GM12878 (cell line): Measurements from ENCODE around the gene CACNA2D4. TPM values are rescaled to one million over a fixed set of nuclear protein-coding genes. Genes with fewer than 3 reads are reported as not detected.

Source experiments
- ATAC-seq: fragments of 200-7000 bp; cut with Tn5 transposase; 3 replicates; pipeline ENCODE4 v1.9.1; 2020; ENCODE audit warnings: mild to moderate bottlenecking, moderate library complexity
- BruUV-seq: library from RNA; stranded (reverse); fragments of 400-500 nt; replicated peaks from 2 replicates; lab custom pipeline; 2021; lab: Mats Ljungman, UMichigan
- CTCF ChIA-PET: fragments of 300-600 bp; sonication (Branson Sonifier 250); formaldehyde crosslinking; extraction: SDS; loops from one replicate; lab custom pipeline; 2021; ENCODE audit warnings: inconsistent platforms; lab: Yijun Ruan, JAX
- POLR2A ChIA-PET: fragments of 350-600 bp; formaldehyde crosslinking; extraction: SDS; loops from one replicate; lab custom pipeline; 2021; ENCODE audit warnings: inconsistent platforms; lab: Charles Lee
- RAD21 ChIA-PET: fragments of 300-600 bp; sonication (Branson Sonifier 250); formaldehyde crosslinking; loops from one replicate; lab custom pipeline; 2023; ENCODE audit warnings: antibody characterized with exemption; ENCODE audit not compliant: unreplicated experiment; lab: Charles Lee
- SMC1A ChIA-PET: fragments of 300-600 bp; sonication (Branson Sonifier 250); formaldehyde crosslinking; loops from one replicate; lab custom pipeline; 2023; ENCODE audit not compliant: unreplicated experiment, uncharacterized antibody; lab: Charles Lee
- DNase-seq: peaks from one replicate; pipeline ENCODE4 v3.0.0-alpha.2; 2011; ENCODE audit warnings: low read depth, low spot score
- FAIRE-seq: peaks from 3 replicates; lab custom pipeline; 2011; peaks lifted over from hg19 to GRCh38; lab: Jason Lieb, UNC
- H2AFZ ChIP-seq: 2 replicates; pipeline ENCODE4 v1.6.0; 2011; ENCODE audit warnings: low read depth, low read length, control low read depth; ENCODE audit not compliant: control insufficient read depth
- H3K27ac ChIP-seq: 2 replicates; pipeline ENCODE4 v1.5.1; 2011; ENCODE audit warnings: control low read depth; ENCODE audit not compliant: control insufficient read depth, insufficient read depth
- H3K27me3 ChIP-seq, 2 experiments: replicated peaks in 1 of 2; 2 replicates each; pipeline versions ENCODE4 v1.6.0 to v1.6.1; 2011; ENCODE audit warnings: low read length in 1 of 2; ENCODE audit not compliant: control insufficient read depth in 2 of 2, insufficient read depth in 2 of 2
- H3K36me3 ChIP-seq, 2 experiments: 2 replicates each; pipeline ENCODE4 v1.5.1; 2011; ENCODE audit warnings: low read length in 1 of 2; ENCODE audit not compliant: control insufficient read depth in 2 of 2, insufficient read depth in 2 of 2
- H3K4me1 ChIP-seq: 2 replicates; pipeline ENCODE4 v1.6.1; 2011; ENCODE audit warnings: mild to moderate bottlenecking, low read length, moderate library complexity, mixed read lengths; ENCODE audit not compliant: control insufficient read depth, insufficient read depth
- H3K4me2 ChIP-seq: 2 replicates; pipeline ENCODE4 v1.6.0; 2011; ENCODE audit warnings: control low read depth; ENCODE audit not compliant: control insufficient read depth, insufficient read depth
- H3K4me3 ChIP-seq: fragments of 200-600 bp; sonication (generic); 2 replicates; pipeline ENCODE4 v1.5.1; 2016
- H3K79me2 ChIP-seq: 2 replicates; pipeline ENCODE4 v1.6.0; 2011; ENCODE audit warnings: low read length; ENCODE audit not compliant: control insufficient read depth, insufficient read depth
- H3K9ac ChIP-seq: 2 replicates; pipeline ENCODE4 v1.8.0; 2011; ENCODE audit warnings: low read length, control low read depth, mixed read lengths; ENCODE audit not compliant: control insufficient read depth, insufficient read depth
- H3K9me3 ChIP-seq: replicated peaks from 3 replicates; pipeline ENCODE4 v1.5.1; 2011; ENCODE audit warnings: mild to moderate bottlenecking, low read length; ENCODE audit not compliant: control insufficient read depth, insufficient read depth
- H4K20me1 ChIP-seq: 2 replicates; pipeline ENCODE4 v1.6.0; 2011; ENCODE audit not compliant: control insufficient read depth, insufficient read depth
- BACH1 ChIP-seq: fragments of 450-650 bp; IDR thresholded peaks from 2 replicates; pipeline ENCODE4 v1.6.1; 2017; ENCODE audit warnings: mild to moderate bottlenecking, borderline replicate concordance
- EZH2 ChIP-seq: IDR thresholded peaks from 2 replicates; pipeline ENCODE4 v1.6.1; 2012; ENCODE audit warnings: low read depth, mild to moderate bottlenecking, control low read depth, inconsistent platforms, low read length, borderline replicate concordance; ENCODE audit not compliant: control insufficient read depth
- GABPA ChIP-seq: IDR thresholded peaks from 2 replicates; pipeline ENCODE4 v1.6.1; 2014; ENCODE audit warnings: antibody characterized with exemption, low read depth, mild to moderate bottlenecking, inconsistent platforms
- GATAD2B ChIP-seq: fragments of 450-650 bp; conservative IDR thresholded peaks from 2 replicates; pipeline ENCODE4 v1.6.1; 2017; ENCODE audit warnings: low read depth, mild to moderate bottlenecking, moderate library complexity
- HCFC1 ChIP-seq: fragments of 150-350 bp; IDR thresholded peaks from 2 replicates; pipeline ENCODE4 v1.6.1; 2014; ENCODE audit warnings: low read length
- MEF2A ChIP-seq: IDR thresholded peaks from 2 replicates; pipeline ENCODE4 v1.6.1; 2011; ENCODE audit warnings: low read depth, mild to moderate bottlenecking, low read length, moderate library complexity; ENCODE audit not compliant: insufficient read depth
- NFXL1 ChIP-seq: fragments of 450-650 bp; IDR thresholded peaks from 2 replicates; pipeline ENCODE4 v1.6.1; 2017; ENCODE audit warnings: antibody characterized with exemption, mild to moderate bottlenecking, borderline replicate concordance
- NR2C1 ChIP-seq: fragments of 450-650 bp; IDR thresholded peaks from 2 replicates; pipeline ENCODE4 v1.6.1; 2017; ENCODE audit warnings: antibody characterized with exemption, mild to moderate bottlenecking, moderate library complexity
- NR2C2 ChIP-seq: IDR thresholded peaks from 2 replicates; pipeline ENCODE4 v1.6.1; 2011; ENCODE audit warnings: borderline replicate concordance, low read depth; ENCODE audit not compliant: control insufficient read depth, insufficient read length
- NR2F1 ChIP-seq: fragments of 450-650 bp; conservative IDR thresholded peaks from 2 replicates; pipeline ENCODE4 v1.6.1; 2017; ENCODE audit warnings: mild to moderate bottlenecking
- POLR2A ChIP-seq: IDR thresholded peaks from 2 replicates; pipeline ENCODE4 v1.6.1; 2011; ENCODE audit warnings: low read depth, mild to moderate bottlenecking, low read length
- RAD51 ChIP-seq: fragments of 450-650 bp; IDR thresholded peaks from 2 replicates; pipeline ENCODE4 v1.6.1; 2016; ENCODE audit warnings: moderate library complexity, mild to moderate bottlenecking, inconsistent platforms
- RCOR1 ChIP-seq: conservative IDR thresholded peaks from 2 replicates; pipeline ENCODE4 v1.6.1; 2012; ENCODE audit warnings: low read depth, low read length, improper control_type of control experiment
- SP1 ChIP-seq: IDR thresholded peaks from one replicate; pipeline ENCODE4 v1.6.1; 2011; ENCODE audit warnings: low read depth, low read length
- SREBF1 ChIP-seq: IDR thresholded peaks from 2 replicates; pipeline ENCODE4 v1.6.1; 2012; ENCODE audit warnings: mild to moderate bottlenecking, low read length
- SREBF2 ChIP-seq: IDR thresholded peaks from 2 replicates; pipeline ENCODE4 v1.6.1; 2012; ENCODE audit warnings: mild to moderate bottlenecking, low read length
- ZBTB4 ChIP-seq: fragments of 450-650 bp; formaldehyde crosslinking; IDR thresholded peaks from 2 replicates; pipeline ENCODE4 v1.4.0; 2022; ENCODE audit warnings: mild to moderate bottlenecking, moderate library complexity
- ZNF592 ChIP-seq: fragments of 450-650 bp; IDR thresholded peaks from 2 replicates; pipeline ENCODE4 v1.6.1; 2017; ENCODE audit warnings: mild to moderate bottlenecking, moderate library complexity
- WGBS: methylation state at CpG from one replicate; pipeline ENCODE4 v1.1.6; 2016; ENCODE audit warnings: low lambda C conversion rate; ENCODE audit not compliant: insufficient replicate concordance, insufficient coverage; ENCODE audit errors: missing lambda C conversion rate; 5-methylcytosine and 5-hydroxymethylcytosine counted together
- in situ Hi-C: fragments of 300-500 bp; cut with MboI; formaldehyde crosslinking; loops from 9 replicates; pipeline ENCODE4 v1.14.3; 2018; ENCODE audit warnings: mixed read lengths
- intact Hi-C: fragments of 100-400 bp; cut with micrococcal nuclease; formaldehyde crosslinking; loops from one replicate; pipeline ENCODE4 v1.14.2; 2022; ENCODE audit not compliant: unreplicated experiment
- polyA plus RNA-seq, 11 experiments: library from polyadenylated mRNA; depleted of rRNA in 4 of 11; unstranded in 6 of 11; stranded (reverse) in 5 of 11; fragments of >200 nt; fragmentation: Nextera tagmentation in 4 of 11; fragmentation: Illumina TruSeq in 1 of 11; extraction: Ambion mirVana in 4 of 11; extraction: Trizol in 1 of 11; gene quantifications; 1 replicate in 1 of 11; 2 replicates in 10 of 11; pipeline versions ENCODE4 v1.2.1 to v1.2.3, GENCODE V29; 2011 to 2016; ENCODE audit warnings: inconsistent platforms in 2 of 11, missing spikeins in 2 of 11, low read depth in 1 of 11
- total RNA-seq, 4 experiments: library from RNA; depleted of rRNA in 3 of 4; stranded (reverse); fragments of >200 nt in 3 of 4; fragmentation: Illumina TruSeq in 1 of 4; extraction: Trizol in 1 of 4; gene quantifications; 2 replicates each; pipeline versions ENCODE4 v1.2.1 to v1.2.3, GENCODE V29; 2013 to 2021

CACNA2D4 gene
- total and polyA plus RNA-seq, 10 of the 15 experiments (the other 5 are each of a cell fraction or from before 2014, with no cell fraction given) = 0.03 to 1.0 (median 0.65) TPM

DNA sequence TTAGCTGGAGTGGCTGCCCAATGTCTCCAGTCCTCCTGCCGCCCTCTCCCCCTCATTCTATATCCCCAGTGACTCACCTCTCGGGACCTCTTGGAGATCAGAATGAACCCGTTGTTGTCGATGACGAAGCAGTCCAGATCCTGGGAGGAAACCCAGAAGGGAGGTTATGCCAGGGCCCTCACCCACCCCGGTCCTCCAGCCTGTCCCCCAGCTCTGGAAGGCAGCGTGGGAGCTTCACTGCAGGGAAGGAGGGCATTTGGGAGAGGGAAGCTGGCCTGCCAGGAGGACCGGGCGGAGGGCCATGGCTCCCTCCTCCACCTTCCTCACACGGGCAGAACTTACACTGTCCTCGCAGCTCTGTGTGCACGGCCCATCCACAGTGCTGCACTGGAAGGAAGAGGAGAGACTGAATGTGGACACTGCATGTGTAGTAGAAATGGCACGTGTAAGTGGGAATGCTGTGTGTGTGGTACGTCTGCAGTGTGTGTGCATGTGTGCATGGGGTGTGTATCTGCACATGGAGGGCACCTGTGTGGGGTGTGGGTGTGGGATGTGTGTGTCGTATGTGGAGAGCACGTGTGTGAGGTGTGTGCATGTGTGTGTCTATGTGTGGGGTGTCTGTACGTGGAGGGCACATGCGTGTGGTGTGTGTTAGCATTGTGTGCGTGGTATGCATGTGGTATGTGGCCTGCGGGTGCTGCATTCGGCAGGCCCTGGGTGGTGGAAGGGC, 108.1 kb downstream of the CACNA2D4 start:
- Histone ChIP-seq H3K9me3 (no peaks in the 10 kb centered on the region), H3K27me3 (peaks cover 0 to 2% of the 10 kb centered on the region in 2 experiments; a peak in 2 of 4 replicates), H3K4me1 (0 out of 2 replicates have a peak, but pooled peaks cover 3% of the 10 kb centered on the region), H4K20me1 (no peaks in the 10 kb centered on the region), H3K27ac (no peak overlapping the region), H3K9ac (no peak overlapping the region), H3K79me2 (no peaks in the 10 kb centered on the region), H3K4me2 (no peak overlapping the region), H3K4me3 (no peak overlapping the region), H2AFZ (no peak overlapping the region), H3K36me3 (no peaks in the 10 kb centered on the region)
- intact Hi-C loops = no loop called here
- ChIA-PET RAD21 (no interaction called here), CTCF (no interaction called here), POLR2A (no interaction called here), SMC1A (no interaction called here)
- in situ Hi-C loops = no loop called here
- BruUV-seq = no TSS peak
- 67% methylated on average over 21 of the region's 21 CpGs for WGBS
- no peak for TF ChIP-seq NFXL1
- no peak for TF ChIP-seq BACH1
- no peak for TF ChIP-seq ZNF592
- TF ChIP-seq SP1 = no peak
- TF ChIP-seq SREBF1 = no peak
- no peak for TF ChIP-seq GATAD2B
- no peak for TF ChIP-seq POLR2A
- TF ChIP-seq NR2F1 = no peak
- TF ChIP-seq HCFC1 = no peak
- no peak for TF ChIP-seq ZBTB4 (CRISPR knock-in tag)
- TF ChIP-seq GABPA = no peak
- TF ChIP-seq MEF2A = no peak
- no peak for TF ChIP-seq RCOR1
- no peak for TF ChIP-seq EZH2
- TF ChIP-seq SREBF2 = no peak
- no peak for TF ChIP-seq RAD51
- TF ChIP-seq NR2C2 = no peak
- TF ChIP-seq NR2C1 = no peak
- DNase-seq (no peak), FAIRE-seq (no peak), ATAC-seq (no peak)
